Stimulated activated CD8-positive, alpha-beta memory T cell treated with anti-CD3 and anti-CD28 coated beads, Interleukin-7, amount 100 ng/mL, for 48 hours (primary cell): ENCODE measurements around the gene TCF7.

Experiments
- DNase-seq, 2 donors: peaks; one replicate each; pipeline ENCODE4 v3.0.0-alpha.2; 2020; ENCODE audit warnings: low read depth in 1 of 2; ENCODE audit errors: extremely low read depth in 1 of 2

TCF7 gene

GRCh38 chr5:134112726-134113362 is 1.6 kb upstream of the TCF7 start:
- no peak for DNase-seq

GRCh38 chr5:134113363-134113889 is 1.1 kb upstream of the TCF7 start:
- DNase-seq: no peak

GRCh38 chr5:134114886-134115805 is 665 bp downstream of the TCF7 start:
- DNase-seq: peak; percentile 59 to 71

- DNase-seq: no peak
These were observed 1.3 kb downstream of the TCF7 start for GRCh38 chr5:134115806-134116175.

- DNase-seq: no peak
These were observed 1.8 kb downstream of the TCF7 start for GRCh38 chr5:134116286-134116685.

GRCh38 chr5:134116789-134117761 is 2.6 kb downstream of the TCF7 start:
- no peak for DNase-seq

- DNase-seq: no peak
These were observed 3.8 kb downstream of the TCF7 start for GRCh38 chr5:134118212-134118835.

- no peak for DNase-seq
These were observed 5.2 kb downstream of the TCF7 start for GRCh38 chr5:134119720-134120119.

- no peak for DNase-seq
These were observed 6.1 kb downstream of the TCF7 start for GRCh38 chr5:134120386-134121138.

- DNase-seq: no peak
These were observed 8.0 kb downstream of the TCF7 start for GRCh38 chr5:134122530-134122929.

- no peak for DNase-seq
These were observed 8.9 kb downstream of the TCF7 start for GRCh38 chr5:134123360-134123759.

GRCh38 chr5:134124289-134125038 is 10.0 kb downstream of the TCF7 start:
- DNase-seq: no peak

- no peak for DNase-seq
These were observed 10.8 kb downstream of the TCF7 start for GRCh38 chr5:134125039-134126015.

GRCh38 chr5:134127376-134127861 is 12.9 kb downstream of the TCF7 start:
- no peak for DNase-seq

- no peak for DNase-seq
These were observed 13.6 kb downstream of the TCF7 start for GRCh38 chr5:134127988-134128647.

- no peak for DNase-seq
These were observed 14.1 kb downstream of the TCF7 start for GRCh38 chr5:134128648-134128995.
